ENCODE results near the gene CCL21.

DNA sequence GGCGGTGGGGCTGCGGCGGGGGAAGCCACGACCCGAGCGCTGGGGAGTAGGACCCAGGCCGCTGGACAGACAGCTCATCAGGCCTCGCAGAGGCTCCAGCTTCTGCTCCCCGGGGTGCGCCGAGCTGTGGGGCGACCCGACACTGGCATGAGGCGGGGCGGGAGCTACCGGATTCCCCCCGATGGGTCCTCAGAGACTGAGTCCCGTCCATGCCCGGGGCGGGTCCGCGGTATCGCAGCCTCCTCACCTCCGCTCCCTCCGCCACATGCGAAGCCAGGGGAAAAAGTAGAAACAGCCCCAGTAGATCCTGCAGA lies 44.9 kb downstream of the CCL21 start:
- TF ChIP-seq FOXM1 (IDR thresholded peaks at IDR 0.05; ENCODE audit: borderline replicate concordance, low read depth) = no peak
- no peak for TF ChIP-seq YY1 (IDR thresholded peaks at IDR 0.05; ENCODE audit: low read depth)
- no peak for TF ChIP-seq TEAD4 (IDR thresholded peaks at IDR 0.05)
- no peak for TF ChIP-seq CREB1 (IDR thresholded peaks at IDR 0.05; ENCODE audit: low read depth)
- no peak for TF ChIP-seq EP300 (IDR thresholded peaks at IDR 0.05; ENCODE audit: borderline replicate concordance)
- no peak for TF ChIP-seq MAX (IDR thresholded peaks at IDR 0.05)
- TF ChIP-seq ZBTB7A (IDR thresholded peaks at IDR 0.05; ENCODE audit: low read depth) = no peak
- no peak for TF ChIP-seq RAD21 (IDR thresholded peaks at IDR 0.05; ENCODE audit: low read depth)
- no peak for TF ChIP-seq TCF12 (IDR thresholded peaks at IDR 0.05; ENCODE audit: low read depth)
- no peak for TF ChIP-seq TAF1 (IDR thresholded peaks at IDR 0.05; ENCODE audit: low read depth)
